Activated CD8-positive, alpha-beta memory T cell treated with anti-CD3 and anti-CD28 coated beads, Interleukin-2, amount 50 U/mL, for 24 hours (primary cell): ENCODE results near the gene FOXP3.
"Not testable (repeated sequence)": the region's sequence is repeated elsewhere in the genome, so short reads cannot be mapped to it uniquely, and the experiment has no call there.

Experiments
- DNase-seq: peaks from one replicate; pipeline ENCODE4 v3.0.0-alpha.2; 2020; ENCODE audit errors: extremely low read depth

Gene FOXP3

GRCh38 chrX:49264460-49264859 is at the start of gene FOXP3:
Gene FOXP3, minus strand, starts transcription at chrX:49264710. Its CDS starts 6,205 bp downstream, at chrX:49258505.
- DNase-seq, result no peak

GRCh38 chrX:49312176-49312575 is 47.7 kb upstream of the FOXP3 start:
- DNase-seq, result no peak

GRCh38 chrX:49310371-49310770 is 45.9 kb upstream of the FOXP3 start:
- DNase-seq, result no peak

- DNase-seq, result no peak
Measured at GRCh38 chrX:49309401-49309981, 45.0 kb upstream of the FOXP3 start.

- no peak for DNase-seq
Measured at GRCh38 chrX:49308604-49309269, 44.2 kb upstream of the FOXP3 start.

GRCh38 chrX:49307775-49308174 is 43.3 kb upstream of the FOXP3 start:
- not testable (repeated sequence) for DNase-seq

- no peak for DNase-seq
Measured at GRCh38 chrX:49303346-49303745, 38.8 kb upstream of the FOXP3 start, which contains the start of gene GAGE10. Gene GAGE10, plus strand, starts transcription at chrX:49303646. Its CDS starts 1,214 bp downstream, at chrX:49304860.

GRCh38 chrX:49300703-49301102 is 36.2 kb upstream of the FOXP3 start:
- DNase-seq, result no peak

- DNase-seq, result not testable (repeated sequence)
Measured at GRCh38 chrX:49299293-49299692, 34.8 kb upstream of the FOXP3 start.

- DNase-seq, result no peak
Measured at GRCh38 chrX:49292400-49293362, 28.2 kb upstream of the FOXP3 start.

- peak; percentile 35 for DNase-seq
Measured at GRCh38 chrX:49291615-49292337, 27.3 kb upstream of the FOXP3 start.

GRCh38 chrX:49290215-49290614 is 25.7 kb upstream of the FOXP3 start:
- no peak for DNase-seq

GRCh38 chrX:49287665-49288064 is 23.2 kb upstream of the FOXP3 start:
- no peak for DNase-seq

GRCh38 chrX:49286581-49286980 is 22.1 kb upstream of the FOXP3 start:
- no peak for DNase-seq

- DNase-seq, result no peak
Measured at GRCh38 chrX:49286136-49286535, 21.6 kb upstream of the FOXP3 start.

- no peak for DNase-seq
Measured at GRCh38 chrX:49284212-49284611, 19.7 kb upstream of the FOXP3 start.

- DNase-seq, result no peak
Measured at GRCh38 chrX:49282647-49283011, 18.1 kb upstream of the FOXP3 start.

GRCh38 chrX:49278081-49278480 is 13.6 kb upstream of the FOXP3 start:
- DNase-seq, result no peak

GRCh38 chrX:49277535-49277830 is 13.0 kb upstream of the FOXP3 start:
- DNase-seq, result no peak

- no peak for DNase-seq
Measured at GRCh38 chrX:49276671-49277534, 12.4 kb upstream of the FOXP3 start.

GRCh38 chrX:49276207-49276606 is 11.7 kb upstream of the FOXP3 start:
- no peak for DNase-seq
